AG10803 (cell line): ENCODE results near the gene MGMT.

Source experiments
- DNase-seq: peaks from one replicate; pipeline ENCODE4 v3.0.0; 2010; ENCODE audit warnings: low read depth
- H3K4me3 ChIP-seq: 2 replicates; pipeline ENCODE4 v1.5.1; 2011; ENCODE audit warnings: mild to moderate bottlenecking, low read length, control low read depth
- TF ChIP-seq, protein P1 (sequence below): conservative IDR thresholded peaks from 2 replicates; pipeline ENCODE4 v1.5.1; 2011; ENCODE audit warnings: mild to moderate bottlenecking, low read length, control low read depth, inconsistent platforms

MGMT gene

DNA sequence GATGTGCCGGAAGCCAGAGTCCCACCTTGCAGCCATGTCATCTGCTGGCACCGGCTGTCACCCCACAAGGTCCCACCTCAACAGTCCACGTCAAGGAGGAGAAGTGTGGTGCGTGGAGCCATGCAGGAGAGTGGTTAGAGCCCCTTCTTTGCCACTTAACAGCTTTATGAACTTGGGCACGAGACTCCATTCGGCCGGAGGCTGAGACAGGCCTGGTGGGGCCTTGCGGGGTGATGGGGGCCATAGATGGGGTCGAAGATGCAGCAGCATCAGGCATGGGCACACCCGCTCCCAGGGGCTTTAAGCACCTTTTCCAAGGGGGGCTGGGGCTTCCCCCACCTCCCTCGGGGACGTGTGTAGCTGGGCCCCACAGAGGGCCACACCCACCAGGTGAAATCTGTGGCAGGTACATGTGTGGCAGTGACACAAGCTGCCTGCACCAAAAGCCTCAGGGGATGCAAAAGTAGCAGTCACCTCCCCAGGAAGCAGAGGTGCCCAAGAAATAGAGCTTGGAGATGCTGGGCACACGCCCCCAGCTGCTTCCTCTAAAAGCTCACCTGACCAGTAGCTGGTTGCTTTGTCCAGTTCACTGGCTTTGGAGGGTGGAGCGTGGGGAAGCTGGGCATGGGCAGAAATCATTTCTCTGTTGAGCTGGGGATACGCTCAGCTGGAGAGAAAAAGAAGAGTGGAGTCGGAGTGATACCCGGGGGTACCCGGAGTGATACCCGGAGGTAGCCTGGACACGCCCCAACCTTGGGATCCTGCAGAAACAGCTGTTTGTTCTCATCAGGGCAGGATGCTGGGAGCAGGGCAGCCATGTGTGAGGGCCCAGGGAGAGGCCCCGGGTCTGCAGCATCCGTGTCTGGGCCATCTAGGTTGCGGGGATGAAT, 297.2 kb downstream of the MGMT start:
- TF ChIP-seq, protein P1, sequence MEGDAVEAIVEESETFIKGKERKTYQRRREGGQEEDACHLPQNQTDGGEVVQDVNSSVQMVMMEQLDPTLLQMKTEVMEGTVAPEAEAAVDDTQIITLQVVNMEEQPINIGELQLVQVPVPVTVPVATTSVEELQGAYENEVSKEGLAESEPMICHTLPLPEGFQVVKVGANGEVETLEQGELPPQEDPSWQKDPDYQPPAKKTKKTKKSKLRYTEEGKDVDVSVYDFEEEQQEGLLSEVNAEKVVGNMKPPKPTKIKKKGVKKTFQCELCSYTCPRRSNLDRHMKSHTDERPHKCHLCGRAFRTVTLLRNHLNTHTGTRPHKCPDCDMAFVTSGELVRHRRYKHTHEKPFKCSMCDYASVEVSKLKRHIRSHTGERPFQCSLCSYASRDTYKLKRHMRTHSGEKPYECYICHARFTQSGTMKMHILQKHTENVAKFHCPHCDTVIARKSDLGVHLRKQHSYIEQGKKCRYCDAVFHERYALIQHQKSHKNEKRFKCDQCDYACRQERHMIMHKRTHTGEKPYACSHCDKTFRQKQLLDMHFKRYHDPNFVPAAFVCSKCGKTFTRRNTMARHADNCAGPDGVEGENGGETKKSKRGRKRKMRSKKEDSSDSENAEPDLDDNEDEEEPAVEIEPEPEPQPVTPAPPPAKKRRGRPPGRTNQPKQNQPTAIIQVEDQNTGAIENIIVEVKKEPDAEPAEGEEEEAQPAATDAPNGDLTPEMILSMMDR: no peak
- DNase-seq: no peak
- no peak overlapping the region for H3K4me3 ChIP-seq

DNA sequence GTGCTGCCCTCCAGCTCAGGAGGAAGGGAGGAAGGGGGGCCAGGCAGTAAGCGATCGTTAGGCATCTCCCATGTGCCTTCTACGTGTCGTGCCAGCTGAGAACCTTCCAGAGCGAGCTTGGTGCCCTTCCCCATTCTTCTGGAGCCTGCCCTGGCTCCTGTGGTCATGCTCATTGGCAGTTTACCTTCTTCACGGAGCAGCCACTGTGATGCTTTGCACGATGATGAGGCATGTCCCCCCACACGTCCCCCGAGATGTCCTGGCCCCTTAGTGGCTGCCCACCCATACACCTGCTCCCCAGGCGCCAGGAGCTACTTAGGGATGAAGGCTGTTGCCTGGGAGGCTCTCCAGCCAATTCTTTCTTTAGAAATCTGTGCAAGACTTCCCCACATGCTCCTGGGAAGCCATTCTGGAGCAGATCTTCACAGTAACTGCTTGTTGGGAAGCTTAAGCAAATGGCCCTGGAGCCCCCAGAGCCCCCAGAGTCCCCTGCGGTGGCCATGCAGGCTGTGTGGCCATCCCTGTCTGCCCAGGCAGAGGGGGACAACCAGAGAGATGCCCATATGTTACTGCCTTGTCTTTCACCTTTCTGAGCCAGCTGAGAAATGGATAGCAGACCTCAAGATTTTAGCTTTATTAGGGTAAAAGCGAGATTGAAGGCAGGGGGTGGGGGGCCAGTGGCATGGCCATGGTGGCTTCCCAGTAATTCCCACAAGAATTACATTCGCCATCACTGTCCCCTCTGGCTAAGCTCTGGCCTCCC, 298.0 kb downstream of the MGMT start:
- TF ChIP-seq, protein P1: no peak
- DNase-seq: no peak
- H3K4me3 ChIP-seq: no peak overlapping the region

DNA sequence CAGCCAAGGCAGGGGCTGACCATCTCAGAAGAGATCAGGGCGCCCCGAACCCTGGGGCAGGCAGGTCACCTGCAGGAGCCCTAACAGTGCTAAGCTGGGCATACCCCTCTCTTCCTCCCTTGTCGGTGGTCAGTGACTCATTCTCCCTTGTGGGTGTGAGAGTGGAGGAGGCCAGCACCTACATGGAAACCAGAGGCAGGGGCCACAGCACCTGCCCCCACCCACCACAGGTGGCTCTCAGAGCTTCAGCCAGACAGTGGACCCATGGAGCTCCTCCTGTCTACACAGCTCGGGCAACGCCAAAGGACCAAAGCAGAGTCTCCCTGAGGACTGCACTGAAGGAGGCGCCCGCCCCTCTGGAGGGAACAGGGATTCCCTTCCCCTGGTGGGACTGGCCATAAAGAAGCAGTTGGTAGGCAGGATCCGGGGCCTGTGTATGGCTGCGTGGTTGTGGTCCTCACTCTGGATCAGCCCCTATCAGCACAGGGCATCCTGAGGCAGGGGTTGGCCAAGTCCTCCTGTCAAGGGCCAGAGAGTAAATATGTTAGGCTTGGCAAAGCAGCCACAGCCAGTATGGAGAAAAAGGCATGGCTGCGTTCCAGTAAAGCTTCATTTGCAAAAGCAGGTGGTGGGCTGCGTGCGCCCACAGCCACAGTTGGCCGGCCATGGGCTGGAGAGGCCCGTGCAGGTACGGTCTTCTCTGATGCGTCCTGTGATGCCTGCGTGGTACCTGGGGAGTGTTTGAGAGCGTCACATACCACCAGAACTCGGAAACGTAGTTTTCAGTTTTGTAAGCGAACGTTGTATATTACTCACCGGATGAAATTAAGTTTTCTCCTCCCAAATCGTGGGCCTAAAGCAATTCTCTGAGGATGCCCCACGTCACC, 298.9 kb downstream of the MGMT start:
- TF ChIP-seq, protein P1: no peak

DNA sequence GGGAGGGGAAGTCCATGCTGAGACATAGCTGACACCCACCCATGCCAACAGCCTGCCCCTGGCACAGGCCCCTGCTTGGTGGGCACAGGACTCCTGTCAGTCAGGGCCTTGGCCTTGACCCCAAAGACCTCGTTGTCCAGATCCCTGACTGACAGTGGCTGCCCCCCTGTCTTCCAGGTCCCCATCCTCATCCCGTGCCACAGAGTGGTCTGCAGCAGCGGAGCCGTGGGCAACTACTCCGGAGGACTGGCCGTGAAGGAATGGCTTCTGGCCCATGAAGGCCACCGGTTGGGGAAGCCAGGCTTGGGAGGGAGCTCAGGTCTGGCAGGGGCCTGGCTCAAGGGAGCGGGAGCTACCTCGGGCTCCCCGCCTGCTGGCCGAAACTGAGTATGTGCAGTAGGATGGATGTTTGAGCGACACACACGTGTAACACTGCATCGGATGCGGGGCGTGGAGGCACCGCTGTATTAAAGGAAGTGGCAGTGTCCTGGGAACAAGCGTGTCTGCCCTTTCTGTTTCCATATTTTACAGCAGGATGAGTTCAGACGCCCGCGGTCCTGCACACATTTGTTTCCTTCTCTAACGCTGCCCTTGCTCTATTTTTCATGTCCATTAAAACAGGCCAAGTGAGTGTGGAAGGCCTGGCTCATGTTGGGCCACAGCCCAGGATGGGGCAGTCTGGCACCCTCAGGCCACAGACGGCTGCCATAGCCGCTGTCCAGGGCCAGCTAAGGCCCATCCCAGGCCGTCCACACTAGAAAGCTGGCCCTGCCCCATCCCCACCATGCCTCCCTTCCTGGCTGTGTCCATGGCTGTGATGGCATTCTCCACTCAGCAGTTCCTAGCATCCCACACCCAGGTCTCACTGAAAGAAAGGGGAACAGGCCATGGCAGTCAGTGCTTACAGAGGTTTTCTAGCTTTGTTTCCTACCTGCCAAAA, 299.8 kb downstream of the MGMT start:
- TF ChIP-seq, protein P1: no peak

More for the DNA sequence above, 298.9 kb downstream of the MGMT start:
- no peak overlapping the region for H3K4me3 ChIP-seq
- DNase-seq: no peak

DNA sequence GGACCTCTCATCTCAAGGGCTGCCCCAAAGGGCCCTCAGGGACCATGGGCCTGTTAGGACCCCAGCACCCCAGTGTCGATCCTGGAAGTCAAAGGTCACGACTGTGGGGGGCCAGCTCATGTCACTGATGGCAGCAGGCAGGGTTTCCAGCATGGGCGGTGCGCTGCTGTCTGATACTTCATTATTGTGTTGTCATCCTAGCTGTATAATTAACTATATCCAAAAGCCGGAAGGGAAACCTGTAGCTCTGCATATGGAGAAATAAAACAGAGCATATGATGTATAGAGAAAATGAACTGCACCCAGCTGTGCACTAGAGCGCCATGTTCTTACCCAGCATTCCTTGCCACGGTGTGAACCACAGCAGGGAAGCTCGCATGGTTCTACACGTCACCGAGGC, 300.7 kb downstream of the MGMT start:
- TF ChIP-seq, protein P1: no peak
- no peak overlapping the region for H3K4me3 ChIP-seq
- DNase-seq: no peak

More for the DNA sequence above, 299.8 kb downstream of the MGMT start:
- no peak for DNase-seq
- H3K4me3 ChIP-seq: no peak overlapping the region
